NCI-H2081 treated with DMSO at 0.1 percent for 48 hours (cell line): ENCODE measurements around the gene ZNF132.
A peak's percentile ranks its signal among the peaks of the same experiment; 100 is the strongest.

Source experiments
- DNase-seq: peaks from one replicate; lab custom pipeline; 2025; lab: John Stamatoyannopoulos, UW

Gene ZNF132

GRCh38 chr19:58386576-58387337 is 53.2 kb downstream of the ZNF132 start, which contains the start of gene RPS5:
RPS5 (plus strand) TSS chr19:58387269; CDS start chr19:58388138, 869 bp downstream.
- DNase-seq, result peak; percentile 94

- DNase-seq, result no peak
These were observed 53.9 kb downstream of the ZNF132 start for GRCh38 chr19:58385891-58386575.

GRCh38 chr19:58385313-58385890 is 54.6 kb downstream of the ZNF132 start:
- no peak for DNase-seq

GRCh38 chr19:58382997-58383603 is 56.9 kb downstream of the ZNF132 start:
- no peak for DNase-seq
